ENCODE results near the gene PLD1.

Gene PLD1

GRCh38 chr3:171836855-171837254 lies 26.6 kb upstream of the PLD1 start:
- DNase-seq (ENCODE audit: low read depth in 2 of 2) = no peak

- no peak for DNase-seq (ENCODE audit: low read depth in 2 of 2)
Observed at GRCh38 chr3:171835613-171836012, 25.3 kb upstream of the PLD1 start.

- no peak for DNase-seq (ENCODE audit: low read depth in 2 of 2)
Observed at GRCh38 chr3:171835116-171835515, 24.8 kb upstream of the PLD1 start.

- DNase-seq (ENCODE audit: low read depth in 2 of 2) = no peak
Observed at GRCh38 chr3:171834461-171834801, 24.1 kb upstream of the PLD1 start.

DNA sequence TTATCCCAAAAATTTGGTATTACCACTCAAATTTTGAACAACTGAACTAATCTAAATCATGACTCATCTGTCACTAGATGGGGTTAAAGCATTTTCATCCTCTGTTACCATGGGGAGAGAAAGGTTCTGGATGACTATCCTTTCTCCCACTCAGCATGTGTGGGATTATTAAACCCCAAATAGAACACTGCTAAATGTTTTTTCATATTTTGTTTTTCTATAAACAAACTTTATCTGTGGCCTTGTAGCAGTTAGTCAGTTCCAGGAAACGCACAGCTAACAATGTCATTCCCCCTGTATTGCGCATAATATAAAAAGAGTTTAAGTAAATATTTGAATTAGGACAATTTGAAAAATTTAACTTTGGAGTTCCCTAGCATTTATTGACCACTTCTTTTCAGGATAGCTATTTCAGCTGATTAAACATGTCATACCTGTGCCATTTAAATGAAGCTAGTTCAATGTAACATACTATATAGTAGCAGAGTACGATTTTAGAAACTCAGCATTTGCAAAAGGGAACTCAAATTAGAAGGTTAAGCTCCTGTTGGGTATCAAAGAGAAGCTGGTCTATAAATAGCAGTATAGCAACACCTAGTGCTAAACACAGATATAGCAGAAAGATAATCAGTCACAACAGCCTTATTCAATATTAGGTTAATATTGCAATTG lies 23.6 kb upstream of the PLD1 start:
- no peak for DNase-seq (ENCODE audit: low read depth in 2 of 2)

GRCh38 chr3:171832989-171833388 lies 22.7 kb upstream of the PLD1 start:
- DNase-seq (ENCODE audit: low read depth in 2 of 2) = no peak

DNA sequence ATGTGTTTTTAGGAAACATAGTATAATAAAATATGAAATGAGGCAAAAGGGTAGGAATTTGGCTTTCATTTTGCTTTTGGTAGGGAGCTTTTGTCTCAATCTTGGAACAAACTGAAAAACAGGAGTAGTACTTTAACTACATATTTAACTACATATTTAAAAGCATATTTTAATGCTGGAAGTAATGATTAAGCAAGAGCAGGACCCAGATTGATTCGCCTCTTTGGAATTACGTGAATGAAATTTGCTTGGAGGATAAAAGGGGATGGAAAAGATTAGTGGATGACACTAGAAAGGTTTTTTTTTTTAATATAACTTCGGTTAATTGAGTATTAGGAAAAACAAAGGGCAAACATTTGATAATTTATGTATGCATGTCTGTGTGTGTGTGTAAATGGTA lies 21.7 kb upstream of the PLD1 start:
- no peak for DNase-seq (ENCODE audit: low read depth in 2 of 2)

DNA sequence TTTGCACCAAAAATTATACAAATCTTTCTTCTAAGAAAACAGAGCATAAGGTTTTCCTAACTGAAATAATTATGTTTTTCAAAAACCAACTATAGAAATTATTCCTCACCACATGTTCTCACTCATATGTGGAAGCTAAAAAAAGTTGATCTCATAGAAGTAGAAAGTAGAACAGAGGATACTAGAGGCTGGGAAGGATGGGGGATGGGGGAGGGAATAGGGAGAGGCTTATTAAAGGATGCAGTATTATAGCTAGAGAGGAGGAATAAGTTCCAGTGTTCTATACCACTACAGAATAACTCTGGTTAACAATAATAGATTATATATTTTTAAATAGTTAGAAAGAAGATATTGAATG lies 20.2 kb upstream of the PLD1 start:
- no peak for DNase-seq (ENCODE audit: low read depth in 2 of 2)

GRCh38 chr3:171829841-171830517 lies 19.7 kb upstream of the PLD1 start:
- DNase-seq (ENCODE audit: low read depth in 2 of 2) = no peak

GRCh38 chr3:171828902-171829770 lies 18.9 kb upstream of the PLD1 start:
- no peak for DNase-seq (ENCODE audit: low read depth in 2 of 2)

DNA sequence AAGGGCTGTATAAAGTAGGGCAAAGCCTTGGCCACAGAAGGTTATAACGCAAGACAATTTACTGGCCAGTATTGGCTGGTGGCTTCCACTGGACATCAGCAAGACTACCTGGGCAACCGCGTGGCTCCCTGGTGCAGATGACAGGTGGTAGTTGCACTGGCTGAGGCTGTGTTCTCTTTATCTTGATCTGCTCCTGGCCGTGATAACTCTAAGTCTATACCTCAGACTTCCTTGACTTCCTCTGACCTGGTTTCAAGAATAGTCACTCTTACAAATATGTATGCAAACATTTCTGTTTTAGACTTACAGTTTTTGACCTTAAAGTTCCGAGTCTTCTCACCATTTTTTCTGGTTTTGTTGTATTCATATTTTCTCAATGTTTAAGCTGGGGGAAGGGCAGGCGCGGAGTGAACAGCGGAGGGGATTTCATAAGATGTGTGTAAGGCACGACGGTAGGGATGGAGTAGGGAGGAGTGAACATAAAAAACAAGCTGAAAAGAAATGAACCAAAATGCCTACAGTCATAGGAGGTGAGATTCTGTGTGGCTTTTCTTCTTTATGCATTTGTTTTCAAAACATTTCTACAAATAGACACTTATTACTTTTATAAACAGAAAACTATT lies 17.7 kb upstream of the PLD1 start:
- DNase-seq (ENCODE audit: low read depth in 2 of 2) = no peak

GRCh38 chr3:171827385-171827784 lies 17.1 kb upstream of the PLD1 start:
- DNase-seq (ENCODE audit: low read depth in 2 of 2) = no peak

DNA sequence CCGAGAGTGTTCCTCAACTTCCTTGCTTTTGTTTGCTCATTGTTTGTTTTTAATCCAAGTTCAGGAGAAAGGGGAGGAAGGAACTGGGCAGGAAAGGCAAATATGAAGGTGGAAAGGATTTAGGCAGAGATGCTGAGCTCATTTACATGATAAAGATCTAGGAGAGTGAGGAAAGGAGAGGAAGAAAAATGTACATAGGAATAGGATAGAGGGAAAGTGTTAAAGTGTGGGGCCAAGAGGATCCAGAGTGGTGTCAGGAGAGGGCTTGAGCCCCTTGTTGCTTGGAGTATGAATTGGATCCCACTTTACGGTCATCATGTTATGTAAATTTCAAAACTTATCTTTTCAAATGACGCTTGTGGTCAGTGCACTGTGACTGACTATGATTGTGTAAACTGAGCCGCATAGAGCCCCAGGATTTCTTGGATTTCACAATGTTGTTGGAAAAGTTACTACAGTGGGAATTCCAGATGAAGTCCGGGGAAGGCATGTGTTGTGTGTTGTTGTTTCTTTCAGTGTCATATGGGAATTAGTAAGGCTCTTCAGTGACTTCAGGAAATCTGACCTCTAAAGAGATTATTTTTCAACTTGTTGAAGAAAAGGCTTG lies 15.0 kb upstream of the PLD1 start:
- DNase-seq (ENCODE audit: low read depth in 2 of 2) = no peak

DNA sequence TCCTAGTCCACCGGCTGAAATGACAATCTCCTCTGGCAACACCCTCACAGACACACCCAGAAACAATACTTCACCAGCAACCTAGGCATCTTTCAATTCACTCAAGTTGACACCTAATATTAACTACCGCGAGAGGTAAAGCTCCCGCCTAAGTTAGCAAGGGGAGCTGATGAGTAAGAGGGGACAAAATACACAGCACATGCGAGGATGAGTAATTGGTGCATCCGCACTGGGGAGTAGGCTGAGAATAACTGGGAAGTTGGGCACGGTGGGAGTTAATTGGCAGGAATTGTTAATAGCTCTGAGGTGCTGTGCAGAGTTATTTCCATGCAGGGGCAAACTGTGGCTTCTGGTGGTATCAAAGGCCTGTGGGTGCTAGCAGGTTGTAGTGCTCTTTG lies 14.5 kb upstream of the PLD1 start:
- DNase-seq (ENCODE audit: low read depth in 2 of 2) = no peak

DNA sequence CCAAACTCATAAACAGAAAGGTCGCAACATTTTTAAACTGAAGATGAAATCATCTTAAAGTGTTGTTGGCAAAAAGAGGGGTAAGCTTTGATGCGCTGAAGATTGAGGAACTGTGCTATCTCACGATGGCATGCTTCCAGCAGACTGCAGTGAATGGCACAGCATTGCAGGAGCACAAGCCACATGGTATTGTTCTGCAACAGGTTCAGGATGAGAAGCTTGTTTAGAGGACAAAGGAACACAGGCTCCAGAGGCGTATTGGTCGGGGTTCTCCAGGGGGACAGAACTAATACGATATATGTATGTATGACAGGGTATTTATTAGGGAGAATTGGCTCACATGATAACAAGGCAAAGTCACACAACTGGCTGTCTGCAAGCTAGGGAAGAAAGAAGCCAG lies 13.8 kb upstream of the PLD1 start:
- DNase-seq (ENCODE audit: low read depth in 2 of 2) = no peak

DNA sequence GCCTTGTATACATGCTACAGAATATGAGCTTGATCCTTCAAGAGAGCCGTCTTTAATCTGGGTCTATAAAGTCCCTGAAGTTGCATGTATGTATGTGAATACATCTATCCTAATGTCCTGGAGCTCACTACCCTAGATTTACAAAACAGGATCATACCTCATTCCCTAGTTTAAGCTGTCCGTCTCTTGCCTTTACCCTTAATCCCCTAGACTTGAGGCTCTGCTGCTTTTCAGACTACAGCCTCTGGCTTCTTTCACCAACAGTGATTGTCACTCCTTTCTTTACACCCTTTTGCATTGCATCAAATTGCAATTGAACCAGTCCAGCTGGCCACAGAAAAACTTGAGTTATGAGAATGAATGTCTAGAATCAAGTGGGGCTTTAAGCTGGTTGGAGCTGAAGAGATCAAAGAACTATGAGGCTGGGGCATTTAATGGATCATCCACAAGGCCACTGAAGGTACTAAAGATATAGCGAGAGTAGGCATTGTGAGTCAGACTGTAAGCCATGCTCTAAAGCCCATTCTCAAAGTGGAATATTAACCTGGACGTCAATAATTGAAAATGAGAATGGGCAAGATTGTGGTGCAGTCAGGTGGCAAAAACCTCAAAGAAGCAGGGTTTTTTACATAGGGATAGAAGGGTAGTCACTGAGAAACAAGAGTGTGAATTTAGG lies 12.3 kb upstream of the PLD1 start:
- DNase-seq (ENCODE audit: low read depth in 2 of 2) = no peak

GRCh38 chr3:171821778-171822358 lies 11.6 kb upstream of the PLD1 start:
- DNase-seq (ENCODE audit: low read depth in 2 of 2) = no peak

- DNase-seq (ENCODE audit: low read depth in 2 of 2) = no peak
Observed at GRCh38 chr3:171821044-171821443, 10.8 kb upstream of the PLD1 start.

DNA sequence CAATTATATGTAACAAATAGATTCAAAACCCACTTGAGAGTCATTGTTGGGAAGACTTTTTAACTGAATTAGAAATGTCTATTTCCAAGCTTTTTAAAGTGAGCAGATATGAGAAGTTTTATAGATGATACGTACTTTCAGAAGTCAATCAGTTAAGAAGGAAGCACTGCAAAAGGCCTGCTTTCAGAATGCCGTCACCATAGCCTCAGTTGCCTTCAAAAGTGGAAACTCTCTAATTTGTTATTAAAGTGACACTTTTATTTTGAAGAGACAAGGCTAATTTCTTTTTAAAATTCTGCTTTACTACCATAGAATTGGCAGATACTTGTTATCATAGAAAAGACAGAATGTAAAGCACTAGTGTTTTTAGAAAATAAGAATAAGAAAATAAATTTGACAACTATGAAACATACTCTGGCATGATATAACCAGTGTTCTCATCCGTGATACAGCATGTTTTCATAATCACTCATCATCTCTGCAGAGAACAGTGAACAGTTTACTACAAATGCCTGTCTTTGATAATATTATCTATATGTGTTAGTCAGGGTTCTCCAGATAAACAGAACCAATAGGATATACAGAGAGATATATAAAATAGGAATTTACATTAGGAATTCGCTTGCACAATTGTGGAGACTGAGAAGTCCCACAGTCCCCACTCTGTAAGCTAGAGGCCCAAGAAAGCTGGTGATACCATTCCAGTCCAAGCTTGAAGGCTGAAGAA lies 7.0 kb upstream of the PLD1 start:
- no peak for DNase-seq (ENCODE audit: low read depth in 2 of 2)

DNA sequence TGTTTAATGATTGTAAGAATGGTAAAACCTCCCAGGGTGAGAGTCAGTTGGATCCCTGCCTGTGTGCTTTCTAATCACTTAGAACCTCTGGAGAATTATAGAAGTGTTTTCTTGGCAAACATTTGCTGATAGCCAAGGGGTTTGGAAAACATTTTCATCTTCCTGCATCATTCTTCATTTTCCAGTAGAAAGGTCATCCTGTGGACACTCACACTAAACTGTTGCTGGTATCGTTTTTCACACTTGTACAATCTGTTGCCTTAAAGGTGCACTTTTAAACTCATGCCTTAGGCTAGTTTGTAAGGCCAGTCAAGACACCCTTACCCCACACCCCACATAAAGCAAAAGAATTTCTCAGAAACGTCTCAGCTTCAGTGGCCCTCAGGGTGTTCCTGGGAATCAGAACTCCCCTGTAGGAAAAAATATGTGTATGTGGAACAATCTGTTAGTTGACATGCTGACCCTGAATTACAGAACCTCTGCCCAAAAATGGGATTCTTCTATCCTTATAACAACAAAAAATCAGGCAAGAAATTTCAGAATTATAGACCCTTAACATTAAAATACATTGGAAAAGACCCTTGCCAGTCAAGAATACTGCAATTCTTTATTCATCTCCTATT lies 5.8 kb upstream of the PLD1 start:
- no peak for DNase-seq (ENCODE audit: low read depth in 2 of 2)
